ENCODE results near the gene ARHGAP42. TPM values are rescaled to one million over a fixed set of nuclear protein-coding genes. Genes with fewer than 3 reads are reported as not detected.
"Not testable (repeated sequence)": the region's sequence is repeated elsewhere in the genome, so short reads cannot be mapped to it uniquely, and the experiment has no call there.

Gene ARHGAP42
- total and polyA plus RNA-seq, 5 donors from 2014 or later, result not detected

DNA sequence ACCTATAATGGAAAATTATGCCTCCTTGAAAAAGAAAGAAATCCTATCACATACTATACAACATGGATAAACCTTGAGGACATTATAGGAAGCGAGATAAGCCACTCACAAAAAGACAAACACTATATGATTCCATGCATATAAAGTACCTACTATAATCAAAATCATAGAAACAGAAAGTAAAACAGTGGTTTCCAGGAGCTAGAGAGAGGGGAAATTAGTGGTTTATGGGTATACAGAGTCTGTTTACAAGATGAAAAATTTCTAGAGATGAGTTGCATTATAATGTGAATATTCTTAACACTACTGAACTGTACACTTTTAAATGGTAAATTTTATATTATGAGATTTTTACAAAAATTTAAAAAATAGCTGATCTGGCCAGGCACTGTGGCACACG, 40.5 kb upstream of the ARHGAP42 start:
- H3K9me3 Mint-ChIP-seq, result peaks cover 0 to 24% (median 11%) of the 10 kb centered on the region in 7 donors
- Histone ChIP-seq H3K36me3 (ENCODE audit: control insufficient read depth, insufficient read depth, low read length) (no peaks in the 10 kb centered on the region), H3K27me3 (ENCODE audit: control insufficient read depth, insufficient read depth, low read length) (no peaks in the 10 kb centered on the region), H3K27ac (ENCODE audit: insufficient read depth, low read length, poor library complexity, severe bottlenecking) (no peak overlapping the region), H3K4me1 (ENCODE audit: control insufficient read depth, insufficient read depth, low read length, poor library complexity, severe bottlenecking) (no peaks in the 10 kb centered on the region), H3K4me3 (ENCODE audit: low read depth, low read length) (no peak overlapping the region), H3K9me3 (ENCODE audit: control insufficient read depth in 2 of 2, low read length in 2 of 2) (peaks cover 0 to 4% of the 10 kb centered on the region in 2 experiments)
- no peak overlapping the region for H3K4me3 Mint-ChIP-seq
- H3K27me3 Mint-ChIP-seq, result no peaks in the 10 kb centered on the region
- H3K27ac Mint-ChIP-seq, result no peak overlapping the region
- H3K36me3 Mint-ChIP-seq, result no peaks in the 10 kb centered on the region
- no peak for DNase-seq
- no peaks in the 10 kb centered on the region for H3K4me1 Mint-ChIP-seq
- no peak for ATAC-seq (ENCODE audit: low read depth in 2 of 2)

GRCh38 chr11:100647861-100648260, 39.2 kb upstream of the ARHGAP42 start:
- no peaks in the 10 kb centered on the region for H3K36me3 ChIP-seq (ENCODE audit: control insufficient read depth, insufficient read depth, low read length)
- H3K27ac ChIP-seq (ENCODE audit: insufficient read depth, low read length, poor library complexity, severe bottlenecking), result no peak overlapping the region
- H3K9me3 Mint-ChIP-seq, result peaks cover 0 to 31% (median 12%) of the 10 kb centered on the region in 7 donors
- DNase-seq (no peak), ATAC-seq (ENCODE audit: low read depth in 2 of 2) (no peak)
- H3K36me3 Mint-ChIP-seq, result no peaks in the 10 kb centered on the region
- H3K9me3 ChIP-seq (ENCODE audit: control insufficient read depth in 2 of 2, low read length in 2 of 2), result peaks cover 0 to 4% of the 10 kb centered on the region in 2 experiments
- H3K27me3 ChIP-seq (ENCODE audit: control insufficient read depth, insufficient read depth, low read length), result no peaks in the 10 kb centered on the region
- H3K4me1 ChIP-seq (ENCODE audit: control insufficient read depth, insufficient read depth, low read length, poor library complexity, severe bottlenecking), result no peaks in the 10 kb centered on the region
- no peaks in the 10 kb centered on the region for H3K27me3 Mint-ChIP-seq
- no peak overlapping the region for H3K27ac Mint-ChIP-seq
- H3K4me3 Mint-ChIP-seq, result no peak overlapping the region
- H3K4me3 ChIP-seq (ENCODE audit: low read depth, low read length), result no peak overlapping the region
- no peaks in the 10 kb centered on the region for H3K4me1 Mint-ChIP-seq

- no peaks in the 10 kb centered on the region for H3K27me3 ChIP-seq (ENCODE audit: control insufficient read depth, insufficient read depth, low read length)
- ATAC-seq (ENCODE audit: low read depth in 2 of 2) (no peak), DNase-seq (no peak)
- no peak overlapping the region for H3K27ac ChIP-seq (ENCODE audit: insufficient read depth, low read length, poor library complexity, severe bottlenecking)
- H3K4me3 Mint-ChIP-seq, result no peak overlapping the region
- no peaks in the 10 kb centered on the region for H3K36me3 ChIP-seq (ENCODE audit: control insufficient read depth, insufficient read depth, low read length)
- H3K9me3 ChIP-seq (ENCODE audit: control insufficient read depth in 2 of 2, low read length in 2 of 2), result no peaks in the 10 kb centered on the region
- H3K4me1 Mint-ChIP-seq, result no peaks in the 10 kb centered on the region
- H3K4me1 ChIP-seq (ENCODE audit: control insufficient read depth, insufficient read depth, low read length, poor library complexity, severe bottlenecking), result no peaks in the 10 kb centered on the region
- H3K4me3 ChIP-seq (ENCODE audit: low read depth, low read length), result no peak overlapping the region
- no peaks in the 10 kb centered on the region for H3K36me3 Mint-ChIP-seq
- H3K9me3 Mint-ChIP-seq, result peaks cover 2 to 17% (median 9%) of the 10 kb centered on the region in 7 donors
- no peak overlapping the region for H3K27ac Mint-ChIP-seq
- H3K27me3 Mint-ChIP-seq, result no peaks in the 10 kb centered on the region
Measured at GRCh38 chr11:100663583-100663982, 23.5 kb upstream of the ARHGAP42 start.

DNA sequence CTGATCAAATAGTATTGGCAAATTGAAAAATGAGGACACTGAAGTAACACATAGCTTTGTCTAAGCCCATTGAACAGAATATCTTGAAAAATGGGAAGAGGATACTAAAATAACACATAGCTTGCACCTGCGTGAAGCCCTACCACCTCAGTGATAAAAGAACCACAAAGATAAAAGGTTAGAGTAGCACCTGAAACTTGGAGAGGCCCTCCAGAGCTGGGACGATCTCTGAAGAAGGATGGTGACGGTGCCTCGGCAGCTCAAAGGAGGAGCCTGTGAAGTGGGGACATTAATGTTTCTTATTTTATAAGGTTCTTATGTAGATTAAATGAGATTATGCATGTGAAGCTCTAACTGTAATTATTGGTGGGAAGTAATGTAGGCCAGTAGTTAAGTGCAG, 23.1 kb upstream of the ARHGAP42 start:
- Histone ChIP-seq H3K9me3 (ENCODE audit: control insufficient read depth in 2 of 2, low read length in 2 of 2) (no peaks in the 10 kb centered on the region), H3K27ac (ENCODE audit: insufficient read depth, low read length, poor library complexity, severe bottlenecking) (no peak overlapping the region), H3K4me3 (ENCODE audit: low read depth, low read length) (no peak overlapping the region), H3K27me3 (ENCODE audit: control insufficient read depth, insufficient read depth, low read length) (no peaks in the 10 kb centered on the region), H3K4me1 (ENCODE audit: control insufficient read depth, insufficient read depth, low read length, poor library complexity, severe bottlenecking) (no peaks in the 10 kb centered on the region), H3K36me3 (ENCODE audit: control insufficient read depth, insufficient read depth, low read length) (no peaks in the 10 kb centered on the region)
- Mint-ChIP-seq H3K27me3 (no peaks in the 10 kb centered on the region), H3K9me3 (peaks cover 0 to 13% (median 8%) of the 10 kb centered on the region in 7 donors), H3K4me3 (no peak overlapping the region), H3K4me1 (no peaks in the 10 kb centered on the region), H3K36me3 (no peaks in the 10 kb centered on the region), H3K27ac (no peak overlapping the region)
- DNase-seq, result no peak
- ATAC-seq (ENCODE audit: low read depth in 2 of 2), result no peak

GRCh38 chr11:100666816-100667215, 20.3 kb upstream of the ARHGAP42 start:
- H3K9me3 Mint-ChIP-seq; H3K4me3 Mint-ChIP-seq; H3K4me1 ChIP-seq (ENCODE audit: control insufficient read depth, insufficient read depth, low read length, poor library complexity, severe bottlenecking); H3K4me3 ChIP-seq (ENCODE audit: low read depth, low read length); H3K27me3 ChIP-seq (ENCODE audit: control insufficient read depth, insufficient read depth, low read length); H3K27ac Mint-ChIP-seq; DNase-seq; H3K36me3 ChIP-seq (ENCODE audit: control insufficient read depth, insufficient read depth, low read length); ATAC-seq (ENCODE audit: low read depth in 2 of 2); H3K36me3 Mint-ChIP-seq; H3K9me3 ChIP-seq (ENCODE audit: control insufficient read depth in 2 of 2, low read length in 2 of 2); H3K27ac ChIP-seq (ENCODE audit: insufficient read depth, low read length, poor library complexity, severe bottlenecking); H3K27me3 Mint-ChIP-seq; H3K4me1 Mint-ChIP-seq: not testable (repeated sequence)

GRCh38 chr11:100667449-100667848, 19.6 kb upstream of the ARHGAP42 start:
- no peak for DNase-seq
- Histone ChIP-seq H3K4me3 (ENCODE audit: low read depth, low read length) (no peak overlapping the region), H3K27me3 (ENCODE audit: control insufficient read depth, insufficient read depth, low read length) (no peaks in the 10 kb centered on the region), H3K27ac (ENCODE audit: insufficient read depth, low read length, poor library complexity, severe bottlenecking) (no peak overlapping the region), H3K4me1 (ENCODE audit: control insufficient read depth, insufficient read depth, low read length, poor library complexity, severe bottlenecking) (no peaks in the 10 kb centered on the region), H3K36me3 (ENCODE audit: control insufficient read depth, insufficient read depth, low read length) (no peaks in the 10 kb centered on the region), H3K9me3 (ENCODE audit: control insufficient read depth in 2 of 2, low read length in 2 of 2) (no peaks in the 10 kb centered on the region)
- Mint-ChIP-seq H3K4me1 (no peaks in the 10 kb centered on the region), H3K27me3 (no peaks in the 10 kb centered on the region), H3K4me3 (no peak overlapping the region), H3K9me3 (peaks cover 0 to 9% (median 5%) of the 10 kb centered on the region in 7 donors), H3K36me3 (no peaks in the 10 kb centered on the region), H3K27ac (no peak overlapping the region)
- ATAC-seq (ENCODE audit: low read depth in 2 of 2), result no peak

- no peaks in the 10 kb centered on the region for H3K4me1 ChIP-seq (ENCODE audit: control insufficient read depth, insufficient read depth, low read length, poor library complexity, severe bottlenecking)
- no peaks in the 10 kb centered on the region for H3K27me3 ChIP-seq (ENCODE audit: control insufficient read depth, insufficient read depth, low read length)
- no peaks in the 10 kb centered on the region for H3K9me3 ChIP-seq (ENCODE audit: control insufficient read depth in 2 of 2, low read length in 2 of 2)
- ATAC-seq (ENCODE audit: low read depth in 2 of 2), result no peak
- no peak overlapping the region for H3K4me3 ChIP-seq (ENCODE audit: low read depth, low read length)
- H3K36me3 ChIP-seq (ENCODE audit: control insufficient read depth, insufficient read depth, low read length), result no peaks in the 10 kb centered on the region
- H3K27ac ChIP-seq (ENCODE audit: insufficient read depth, low read length, poor library complexity, severe bottlenecking), result no peak overlapping the region
- Mint-ChIP-seq H3K27me3 (no peaks in the 10 kb centered on the region), H3K4me3 (no peak overlapping the region), H3K36me3 (no peaks in the 10 kb centered on the region), H3K9me3 (peaks cover 2 to 9% (median 5%) of the 10 kb centered on the region in 7 donors), H3K27ac (no peak overlapping the region), H3K4me1 (no peaks in the 10 kb centered on the region)
- no peak for DNase-seq
Measured at GRCh38 chr11:100670140-100670539, 16.9 kb upstream of the ARHGAP42 start.

GRCh38 chr11:100671471-100671870, 15.6 kb upstream of the ARHGAP42 start:
- no peaks in the 10 kb centered on the region for H3K4me1 Mint-ChIP-seq
- no peaks in the 10 kb centered on the region for H3K36me3 ChIP-seq (ENCODE audit: control insufficient read depth, insufficient read depth, low read length)
- H3K27me3 ChIP-seq (ENCODE audit: control insufficient read depth, insufficient read depth, low read length), result no peaks in the 10 kb centered on the region
- H3K9me3 Mint-ChIP-seq, result peaks cover 2 to 14% (median 5%) of the 10 kb centered on the region in 7 donors
- no peak overlapping the region for H3K27ac Mint-ChIP-seq
- no peaks in the 10 kb centered on the region for H3K9me3 ChIP-seq (ENCODE audit: control insufficient read depth in 2 of 2, low read length in 2 of 2)
- no peaks in the 10 kb centered on the region for H3K27me3 Mint-ChIP-seq
- H3K4me3 Mint-ChIP-seq, result no peak overlapping the region
- H3K4me3 ChIP-seq (ENCODE audit: low read depth, low read length), result no peak overlapping the region
- H3K36me3 Mint-ChIP-seq, result no peaks in the 10 kb centered on the region
- DNase-seq, result no peak
- no peak for ATAC-seq (ENCODE audit: low read depth in 2 of 2)
- H3K27ac ChIP-seq (ENCODE audit: insufficient read depth, low read length, poor library complexity, severe bottlenecking), result no peak overlapping the region
- H3K4me1 ChIP-seq (ENCODE audit: control insufficient read depth, insufficient read depth, low read length, poor library complexity, severe bottlenecking), result no peaks in the 10 kb centered on the region
